ENCODE data around the gene PGM2L1. TPM values are rescaled to one million over a fixed set of nuclear protein-coding genes. Genes with fewer than 3 reads are reported as not detected.

The PGM2L1 gene
- polyA plus RNA-seq, 3 donors from 2014 or later = 2.7 to 4.7 (median 3.0) TPM

GRCh38 chr11:74319139-74319816 is 79.0 kb downstream of the PGM2L1 start:
- peaks cover 7 to 21% (median 17%) of the 10 kb centered on the region in 6 donors for H3K9me3 Mint-ChIP-seq
- no peak overlapping the region for H3K4me3 Mint-ChIP-seq
- H3K36me3 Mint-ChIP-seq = peaks cover 6 to 13% (median 9%) of the 10 kb centered on the region in 3 donors
- no peak overlapping the region for H3K27ac Mint-ChIP-seq
- H3K4me1 Mint-ChIP-seq = no peaks in the 10 kb centered on the region
- no peak for DNase-seq
- H3K27me3 Mint-ChIP-seq (ENCODE audit: low read depth in 3 of 3) = peaks cover 9 to 11% (median 10%) of the 10 kb centered on the region in 3 donors

- Mint-ChIP-seq H3K4me3 (no peak overlapping the region), H3K4me1 (no peaks in the 10 kb centered on the region), H3K9me3 (peaks cover 7 to 21% (median 17%) of the 10 kb centered on the region in 6 donors), H3K27me3 (ENCODE audit: low read depth in 3 of 3) (peaks cover 10 to 11% (median 11%) of the 10 kb centered on the region in 3 donors), H3K36me3 (peaks cover 6 to 13% (median 9%) of the 10 kb centered on the region in 3 donors), H3K27ac (no peak overlapping the region)
- DNase-seq = no peak
Observed at GRCh38 chr11:74318241-74318932, 79.8 kb downstream of the PGM2L1 start.

- H3K4me3 Mint-ChIP-seq = no peak overlapping the region
- peaks cover 6 to 10% (median 9%) of the 10 kb centered on the region in 3 donors for H3K36me3 Mint-ChIP-seq
- no peak overlapping the region for H3K27ac Mint-ChIP-seq
- H3K4me1 Mint-ChIP-seq = peaks cover under 1% of the 10 kb centered on the region in 2 donors
- no peak for DNase-seq
- H3K27me3 Mint-ChIP-seq (ENCODE audit: low read depth in 3 of 3) = peaks cover 10 to 14% (median 13%) of the 10 kb centered on the region in 3 donors
- H3K9me3 Mint-ChIP-seq = peaks cover 7 to 21% (median 17%) of the 10 kb centered on the region in 6 donors
Observed at GRCh38 chr11:74316772-74317505, 81.3 kb downstream of the PGM2L1 start.

DNA sequence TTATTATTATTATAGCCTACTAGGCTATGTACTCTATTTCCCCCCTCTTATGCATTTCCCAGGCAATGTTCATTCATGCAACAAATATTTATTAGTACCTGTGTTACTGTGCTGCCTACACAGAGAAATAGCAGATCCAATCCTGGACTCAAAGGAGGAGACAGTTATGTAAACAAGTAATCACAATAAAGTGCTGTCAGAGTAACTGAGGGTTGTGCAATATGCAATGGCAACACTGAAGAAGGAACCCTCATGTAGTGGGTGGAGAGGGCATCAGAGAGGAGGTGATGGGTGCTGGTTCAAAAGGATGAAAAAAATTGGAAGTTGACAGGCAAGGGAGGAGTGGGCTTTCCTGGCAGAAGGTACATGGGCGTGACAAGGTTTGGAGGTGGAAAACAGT is 85.9 kb downstream of the PGM2L1 start:
- Mint-ChIP-seq H3K36me3 (peaks cover 4% of the 10 kb centered on the region in 3 donors), H3K27me3 (ENCODE audit: low read depth in 3 of 3) (peaks cover 6 to 15% (median 14%) of the 10 kb centered on the region in 3 donors), H3K4me3 (no peak overlapping the region), H3K9me3 (peaks cover 7 to 14% (median 10%) of the 10 kb centered on the region in 6 donors), H3K4me1 (peaks cover 12 to 14% of the 10 kb centered on the region in 2 donors), H3K27ac (no peak overlapping the region)
- DNase-seq = no peak

- H3K36me3 Mint-ChIP-seq = peaks cover 0 to under 1% (median 0%) of the 10 kb centered on the region in 3 donors
- peaks cover 6 to 11% (median 9%) of the 10 kb centered on the region in 3 donors for H3K27me3 Mint-ChIP-seq (ENCODE audit: low read depth in 3 of 3)
- no peak within 1 kb of the TSS for H3K27ac Mint-ChIP-seq
- peaks cover under 1 to 5% (median 1%) of the 10 kb centered on the region in 6 donors for H3K9me3 Mint-ChIP-seq
- DNase-seq = peak; percentile 17 to 28 (median 24)
- H3K4me3 Mint-ChIP-seq = peak within 1 kb of the TSS; percentile 55 to 68 (median 57)
- H3K4me1 Mint-ChIP-seq = peaks cover 12 to 14% of the 10 kb centered on the region in 2 donors
Observed at GRCh38 chr11:74311352-74311926, 86.8 kb downstream of the PGM2L1 start, which contains the start of gene P4HA3. TSS of gene P4HA3 (minus strand) at chr11:74311640. CDS start at chr11:74311611, 29 bp downstream.

DNA sequence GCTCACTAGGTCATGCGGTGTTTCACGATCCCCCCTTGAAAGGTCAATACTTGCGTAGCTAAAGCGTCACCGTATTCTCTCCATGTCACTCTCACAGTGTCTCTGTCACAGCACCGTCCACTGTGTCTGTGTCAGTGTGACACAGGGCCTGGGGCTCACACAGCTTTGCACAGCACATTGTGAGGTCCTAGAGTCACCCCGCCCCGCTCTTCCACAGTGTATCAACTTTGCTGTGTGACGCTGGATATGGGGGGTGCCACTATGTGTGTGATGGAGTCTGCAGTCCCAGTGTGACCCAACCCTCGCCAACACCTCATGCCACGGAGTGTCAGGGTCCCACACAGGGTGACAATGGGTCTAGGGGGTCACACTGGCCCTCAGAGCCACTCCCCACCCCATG is 87.4 kb downstream of the PGM2L1 start:
- no peak overlapping the region for H3K27ac Mint-ChIP-seq
- H3K36me3 Mint-ChIP-seq = no peaks in the 10 kb centered on the region
- H3K4me3 Mint-ChIP-seq = peak overlapping the region; percentile 16 to 68 (median 57)
- H3K27me3 Mint-ChIP-seq (ENCODE audit: low read depth in 3 of 3) = peaks cover 6 to 11% (median 10%) of the 10 kb centered on the region in 3 donors
- H3K9me3 Mint-ChIP-seq = peaks cover 0 to 3% (median 0%) of the 10 kb centered on the region in 6 donors
- no peak for DNase-seq
- H3K4me1 Mint-ChIP-seq = peaks cover 12 to 14% of the 10 kb centered on the region in 2 donors

- no peaks in the 10 kb centered on the region for H3K36me3 Mint-ChIP-seq
- H3K9me3 Mint-ChIP-seq = no peaks in the 10 kb centered on the region
- no peak overlapping the region for H3K4me3 Mint-ChIP-seq
- H3K27me3 Mint-ChIP-seq (ENCODE audit: low read depth in 3 of 3) = peaks cover 6 to 12% (median 10%) of the 10 kb centered on the region in 3 donors
- no peak overlapping the region for H3K27ac Mint-ChIP-seq
- peaks cover 12 to 14% of the 10 kb centered on the region in 2 donors for H3K4me1 Mint-ChIP-seq
- DNase-seq = no peak
Observed at GRCh38 chr11:74307434-74307833, 90.8 kb downstream of the PGM2L1 start.

DNA sequence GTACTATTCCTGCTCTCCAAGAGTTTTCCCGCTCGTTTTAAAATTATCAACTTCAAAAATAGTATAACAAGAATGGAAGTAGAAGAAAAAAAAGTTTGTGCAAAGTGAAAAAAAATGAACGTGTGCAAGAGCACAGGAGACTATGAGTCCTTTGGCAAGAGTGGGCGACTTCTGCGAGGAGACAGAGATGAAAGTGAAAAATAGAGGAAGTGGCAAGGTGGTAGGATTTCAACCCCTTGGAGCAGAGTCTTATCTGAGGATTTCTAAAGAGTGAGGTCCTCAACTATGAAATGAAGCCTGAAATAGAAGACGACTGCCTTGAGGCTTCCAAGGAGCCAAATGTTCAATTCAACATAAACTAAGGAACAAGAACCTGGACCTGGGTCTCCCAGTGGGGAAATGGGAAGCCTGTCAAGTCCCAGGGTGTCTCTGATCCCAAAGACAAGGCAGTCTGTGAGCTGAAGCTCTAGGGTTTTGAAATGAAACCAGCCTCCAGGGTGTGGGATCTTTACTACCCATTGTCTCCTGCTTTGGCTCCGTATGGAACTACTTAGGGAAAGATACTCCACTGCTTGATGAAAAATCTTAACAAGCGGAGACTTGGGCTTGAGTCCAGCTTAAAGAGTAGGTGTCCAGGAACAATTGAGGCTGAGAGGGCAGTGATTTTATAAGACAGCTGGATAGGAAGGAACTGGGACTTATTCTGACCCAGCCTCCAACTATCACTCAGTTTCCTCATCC is 91.6 kb downstream of the PGM2L1 start:
- Mint-ChIP-seq H3K4me1 (peaks cover 8 to 11% of the 10 kb centered on the region in 2 donors), H3K4me3 (no peak overlapping the region), H3K27ac (no peak overlapping the region), H3K27me3 (ENCODE audit: low read depth in 3 of 3) (peaks cover 6 to 11% (median 10%) of the 10 kb centered on the region in 3 donors), H3K36me3 (no peaks in the 10 kb centered on the region), H3K9me3 (no peaks in the 10 kb centered on the region)
- no peak for DNase-seq

GRCh38 chr11:74299015-74299414 is 99.2 kb downstream of the PGM2L1 start:
- H3K27me3 Mint-ChIP-seq (ENCODE audit: low read depth in 3 of 3) = peaks cover 3 to 7% (median 5%) of the 10 kb centered on the region in 3 donors
- H3K4me3 Mint-ChIP-seq = no peak overlapping the region
- no peak for DNase-seq
- peaks cover 0 to 3% (median 0%) of the 10 kb centered on the region in 3 donors for H3K36me3 Mint-ChIP-seq
- peaks cover 0 to 2% (median 0%) of the 10 kb centered on the region in 6 donors for H3K9me3 Mint-ChIP-seq
- no peaks in the 10 kb centered on the region for H3K4me1 Mint-ChIP-seq
- H3K27ac Mint-ChIP-seq = no peak overlapping the region

- Mint-ChIP-seq H3K36me3 (peaks cover 0 to 3% (median 0%) of the 10 kb centered on the region in 3 donors), H3K27me3 (ENCODE audit: low read depth in 3 of 3) (peaks cover 5 to 9% (median 6%) of the 10 kb centered on the region in 3 donors), H3K4me1 (no peaks in the 10 kb centered on the region), H3K9me3 (peaks cover 0 to 2% (median 0%) of the 10 kb centered on the region in 6 donors), H3K27ac (no peak overlapping the region), H3K4me3 (no peak overlapping the region)
- no peak for DNase-seq
Observed at GRCh38 chr11:74297484-74297883, 100.7 kb downstream of the PGM2L1 start.

GRCh38 chr11:74288911-74289310 is 109.3 kb downstream of the PGM2L1 start:
- Mint-ChIP-seq H3K4me1 (no peaks in the 10 kb centered on the region), H3K27me3 (ENCODE audit: low read depth in 3 of 3) (peaks cover 4 to 11% (median 9%) of the 10 kb centered on the region in 3 donors), H3K27ac (no peak overlapping the region), H3K4me3 (no peak overlapping the region), H3K9me3 (peaks cover 0 to 1% (median 0%) of the 10 kb centered on the region in 6 donors), H3K36me3 (no peaks in the 10 kb centered on the region)
- no peak for DNase-seq

GRCh38 chr11:74288161-74288560 is 110.1 kb downstream of the PGM2L1 start:
- H3K4me3 Mint-ChIP-seq = no peak overlapping the region

More at GRCh38 chr11:74288161-74288560, 110.1 kb downstream of the PGM2L1 start:
- Mint-ChIP-seq H3K27me3 (ENCODE audit: low read depth in 3 of 3) (peaks cover 4 to 9% (median 8%) of the 10 kb centered on the region in 3 donors), H3K36me3 (no peaks in the 10 kb centered on the region), H3K9me3 (peaks cover 0 to 1% (median 0%) of the 10 kb centered on the region in 6 donors), H3K4me1 (no peaks in the 10 kb centered on the region), H3K27ac (no peak overlapping the region)
- no peak for DNase-seq
